Upper lobe of right lung (tissue), 1 donor: Measurements from ENCODE around the gene MMP21. TPM values are rescaled to one million over a fixed set of nuclear protein-coding genes. Genes with fewer than 3 reads are reported as not detected.

ENCODE experiments used
- ATAC-seq: fragments of 200-7000 bp; cut with Tn5 transposase; one replicate; pipeline ENCODE4 v1.9.1; 2020; ENCODE audit warnings: mild to moderate bottlenecking, moderate library complexity
- DNase-seq: peaks from one replicate; pipeline ENCODE4 v3.0.0-alpha.2; 2020
- H3K27ac ChIP-seq: fragments of 200-600 bp; one replicate; pipeline ENCODE4 v1.8.0; 2022
- H3K27me3 ChIP-seq: fragments of 200-600 bp; one replicate; pipeline ENCODE4 v1.8.0; 2022; ENCODE audit warnings: mild to moderate bottlenecking
- H3K36me3 ChIP-seq: fragments of 200-600 bp; one replicate; pipeline ENCODE4 v1.8.0; 2022
- H3K4me1 ChIP-seq: fragments of 200-600 bp; one replicate; pipeline ENCODE4 v1.8.0; 2022
- H3K4me3 ChIP-seq: fragments of 200-600 bp; one replicate; pipeline ENCODE4 v1.8.0; 2022; ENCODE audit warnings: mild to moderate bottlenecking
- H3K9me3 ChIP-seq: fragments of 200-600 bp; one replicate; pipeline ENCODE4 v1.8.0; 2022
- intact Hi-C: fragments of 100-400 bp; cut with DNase I; formaldehyde crosslinking; loops from one replicate; pipeline ENCODE4 v1.11.0; 2022
- total RNA-seq: library from RNA; stranded (reverse); fragmentation: NEBNext Ultra II Directional; extraction: Animal tissue kit (Norgen Biotek cat#: 25700); gene quantifications from one replicate; pipeline ENCODE4 v1.2.1, GENCODE V29; 2021
- TF ChIP-seq, protein P1 (sequence below): fragments of 200-600 bp; IDR thresholded peaks from one replicate; pipeline ENCODE4 v1.8.0; 2022; ENCODE audit warnings: antibody characterized with exemption
- donor health status: DM: no; HTN: yes; CAD: no; lungs with severe emphysema.

The MMP21 gene
- total RNA-seq, 1 donor from 2014 or later = not detected

DNA sequence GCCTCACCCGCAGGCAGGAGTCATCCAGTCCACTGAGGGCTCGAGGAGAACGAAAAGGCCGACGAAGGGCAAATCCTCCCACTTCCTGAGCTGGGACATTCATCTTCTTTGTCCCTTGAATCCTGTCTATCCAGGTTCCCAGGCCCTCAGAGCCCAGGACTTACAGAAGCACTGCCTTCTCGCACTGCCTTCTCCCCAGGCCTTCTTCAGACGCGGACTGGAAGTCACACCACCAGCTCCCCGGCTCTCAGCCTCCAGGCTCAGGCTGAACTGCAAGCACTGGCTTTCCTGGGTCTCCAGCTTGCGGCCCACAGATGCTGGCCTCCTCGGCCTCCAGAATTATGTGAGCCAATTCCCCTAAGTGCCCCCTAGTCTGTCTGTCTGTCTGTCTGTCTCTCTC is 6.4 kb upstream of the MMP21 start:
- ATAC-seq (no peak), DNase-seq (no peak)
- H3K9me3 ChIP-seq = no peaks in the 10 kb centered on the region
- H3K4me1 ChIP-seq = no peaks in the 10 kb centered on the region
- intact Hi-C loops = no loop called here
- H3K4me3 ChIP-seq = no peak overlapping the region
- TF ChIP-seq, protein P1, sequence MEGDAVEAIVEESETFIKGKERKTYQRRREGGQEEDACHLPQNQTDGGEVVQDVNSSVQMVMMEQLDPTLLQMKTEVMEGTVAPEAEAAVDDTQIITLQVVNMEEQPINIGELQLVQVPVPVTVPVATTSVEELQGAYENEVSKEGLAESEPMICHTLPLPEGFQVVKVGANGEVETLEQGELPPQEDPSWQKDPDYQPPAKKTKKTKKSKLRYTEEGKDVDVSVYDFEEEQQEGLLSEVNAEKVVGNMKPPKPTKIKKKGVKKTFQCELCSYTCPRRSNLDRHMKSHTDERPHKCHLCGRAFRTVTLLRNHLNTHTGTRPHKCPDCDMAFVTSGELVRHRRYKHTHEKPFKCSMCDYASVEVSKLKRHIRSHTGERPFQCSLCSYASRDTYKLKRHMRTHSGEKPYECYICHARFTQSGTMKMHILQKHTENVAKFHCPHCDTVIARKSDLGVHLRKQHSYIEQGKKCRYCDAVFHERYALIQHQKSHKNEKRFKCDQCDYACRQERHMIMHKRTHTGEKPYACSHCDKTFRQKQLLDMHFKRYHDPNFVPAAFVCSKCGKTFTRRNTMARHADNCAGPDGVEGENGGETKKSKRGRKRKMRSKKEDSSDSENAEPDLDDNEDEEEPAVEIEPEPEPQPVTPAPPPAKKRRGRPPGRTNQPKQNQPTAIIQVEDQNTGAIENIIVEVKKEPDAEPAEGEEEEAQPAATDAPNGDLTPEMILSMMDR = no peak
- H3K27me3 ChIP-seq = no peaks in the 10 kb centered on the region
- no peaks in the 10 kb centered on the region for H3K36me3 ChIP-seq
- H3K27ac ChIP-seq = no peak overlapping the region

DNA sequence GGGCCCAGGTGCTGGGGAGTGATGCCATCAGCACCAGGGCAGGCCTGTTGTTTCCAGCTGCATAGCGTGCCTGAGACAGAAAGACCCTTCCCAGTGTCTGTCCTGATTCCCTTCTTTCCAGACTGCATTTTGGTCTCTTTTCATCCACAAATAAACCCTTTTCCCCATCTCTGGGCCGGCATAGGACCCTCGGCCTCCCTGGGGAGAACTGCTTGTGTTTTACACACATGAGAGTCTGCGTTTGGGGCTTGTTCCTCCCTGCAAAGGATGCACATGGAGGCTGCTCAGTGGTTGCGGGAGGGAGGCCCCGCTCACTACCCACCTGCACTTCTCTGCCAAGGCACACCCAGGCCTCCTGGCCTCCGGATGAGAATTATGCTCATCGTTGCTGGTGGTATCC is 5.8 kb upstream of the MMP21 start:
- Histone ChIP-seq H3K36me3 (no peaks in the 10 kb centered on the region), H3K9me3 (no peaks in the 10 kb centered on the region), H3K27me3 (no peaks in the 10 kb centered on the region), H3K27ac (no peak overlapping the region), H3K4me1 (no peaks in the 10 kb centered on the region), H3K4me3 (no peak overlapping the region)
- intact Hi-C loops = no loop called here
- TF ChIP-seq, protein P1 = no peak
- ATAC-seq (no peak), DNase-seq (no peak)

DNA sequence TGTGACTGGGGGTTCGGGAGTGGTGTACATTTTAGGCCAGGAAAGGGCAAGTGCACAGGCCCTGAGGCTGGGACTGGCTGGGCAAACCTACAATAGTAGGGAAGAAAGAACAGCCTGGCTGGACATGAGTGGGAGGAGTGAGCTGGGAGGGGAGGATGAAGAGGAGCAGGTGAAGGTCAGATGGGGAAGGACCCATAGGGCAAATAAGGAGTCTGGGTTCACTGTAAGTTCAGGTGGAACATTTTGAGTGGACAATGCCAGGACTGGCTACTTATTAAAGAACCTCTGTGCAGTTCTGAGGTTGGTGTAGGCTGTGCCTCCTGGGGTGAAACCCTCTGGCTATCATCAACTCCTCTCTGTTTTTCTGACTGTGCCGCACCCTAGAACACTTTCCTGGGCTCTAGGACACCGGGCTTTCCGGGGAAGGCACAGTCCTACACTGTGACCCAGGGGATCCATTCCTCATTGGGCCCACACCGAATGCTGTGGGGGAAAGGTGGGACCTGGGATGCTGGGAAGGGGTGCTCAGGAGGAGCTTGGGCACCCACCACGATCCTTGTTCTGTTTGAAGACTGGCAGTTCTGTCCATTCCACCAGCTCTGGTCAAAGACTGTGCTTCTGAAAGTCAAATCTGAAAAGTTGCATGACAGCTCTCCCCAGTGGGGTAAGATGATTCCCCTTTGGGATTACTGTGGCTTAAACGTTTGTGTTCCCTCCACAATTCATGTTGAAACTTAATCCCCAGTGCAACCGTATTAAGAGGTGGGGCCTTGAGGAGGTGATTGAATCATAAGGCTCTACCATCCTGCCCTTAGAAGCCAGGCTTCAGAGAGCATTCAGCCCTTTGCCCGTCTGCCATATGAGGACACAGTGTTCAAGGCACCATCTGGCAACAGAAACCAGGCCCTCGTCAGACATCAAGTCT is 4.0 kb upstream of the MMP21 start:
- Histone ChIP-seq H3K4me3 (no peak overlapping the region), H3K27ac (no peak overlapping the region), H3K9me3 (no peaks in the 10 kb centered on the region), H3K36me3 (no peaks in the 10 kb centered on the region), H3K27me3 (no peaks in the 10 kb centered on the region), H3K4me1 (no peaks in the 10 kb centered on the region)
- no peak for DNase-seq
- ATAC-seq = no peak
- TF ChIP-seq, protein P1 = no peak
- intact Hi-C loops = no loop called here

DNA sequence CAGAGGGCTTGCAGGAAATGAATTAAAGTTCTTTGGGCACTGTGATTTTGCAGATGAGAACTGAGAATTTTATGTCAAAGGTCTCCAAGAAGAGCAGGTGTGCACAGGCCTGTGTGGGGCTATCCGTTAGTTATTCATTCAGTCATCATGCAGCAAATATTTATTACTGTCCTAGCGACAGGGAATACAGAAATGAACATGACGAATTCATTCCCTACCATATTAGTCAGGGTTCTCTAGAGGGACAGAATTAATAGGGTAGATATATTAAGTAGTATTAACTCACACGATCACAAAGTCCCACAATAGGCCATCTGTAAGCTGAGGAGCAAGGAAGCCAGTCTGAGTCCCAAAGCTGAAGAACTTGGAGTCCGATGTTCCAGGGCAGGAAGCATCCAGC is 2.9 kb upstream of the MMP21 start:
- ATAC-seq = no peak
- Histone ChIP-seq H3K4me1 (no peaks in the 10 kb centered on the region), H3K9me3 (no peaks in the 10 kb centered on the region), H3K4me3 (no peak overlapping the region), H3K36me3 (no peaks in the 10 kb centered on the region), H3K27me3 (no peaks in the 10 kb centered on the region), H3K27ac (no peak overlapping the region)
- intact Hi-C loops = no loop called here
- DNase-seq = no peak
- TF ChIP-seq, protein P1 = no peak

DNA sequence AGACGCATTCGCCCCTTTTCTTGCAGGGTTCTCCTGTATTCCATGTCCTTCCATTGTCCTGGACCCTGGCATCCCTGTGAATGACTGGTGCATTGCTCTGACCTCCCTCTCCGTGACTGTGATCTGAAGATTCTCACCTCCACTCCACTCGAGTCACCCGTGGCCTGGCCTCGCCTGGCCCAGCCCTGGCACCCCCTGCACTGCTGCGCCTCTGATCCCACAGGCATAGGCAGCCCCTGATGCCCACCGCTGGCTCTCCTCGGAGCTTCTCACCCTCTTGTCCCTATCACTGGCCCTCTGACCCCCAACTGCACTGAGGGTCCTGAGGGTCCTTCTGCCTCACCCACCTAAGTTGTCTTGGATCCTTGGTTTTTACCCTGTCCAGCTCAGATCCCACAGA is 2.2 kb upstream of the MMP21 start:
- Histone ChIP-seq H3K27me3 (no peaks in the 10 kb centered on the region), H3K4me1 (no peaks in the 10 kb centered on the region), H3K27ac (no peak overlapping the region), H3K4me3 (no peak overlapping the region), H3K9me3 (no peaks in the 10 kb centered on the region), H3K36me3 (no peaks in the 10 kb centered on the region)
- no peak for DNase-seq
- TF ChIP-seq, protein P1 = no peak
- intact Hi-C loops = no loop called here
- ATAC-seq = no peak
